HCT116 (cell line): Measurements from ENCODE around the gene COPA. TPM values are rescaled to one million over a fixed set of nuclear protein-coding genes. Genes with fewer than 3 reads are reported as not detected.

ENCODE experiments used
- ATAC-seq: fragments of 200-7000 bp; cut with Tn5 transposase; 2 replicates; pipeline ENCODE4 v1.9.1; 2020; ENCODE audit warnings: mild to moderate bottlenecking, moderate library complexity
- BruUV-seq: library from RNA; stranded (reverse); fragments of 400-500 nt; replicated peaks from 2 replicates; lab custom pipeline; 2021; lab: Mats Ljungman, UMichigan
- CTCF ChIA-PET: fragments of 300-600 bp; sonication (Branson Sonifier 250); formaldehyde crosslinking; loops from one replicate; lab custom pipeline; 2021; ENCODE audit warnings: antibody characterized with exemption; lab: Charles Lee
- POLR2A ChIA-PET: fragments of 300-600, 350-600 bp; sonication (Branson Sonifier 250); formaldehyde crosslinking; loops from one replicate; lab custom pipeline; 2021; ENCODE audit warnings: antibody characterized with exemption; lab: Charles Lee
- RAD21 ChIA-PET, 2 experiments: fragments of 300-600 bp; sonication (Branson Sonifier 250); formaldehyde crosslinking; loops; one replicate each; lab custom pipeline; 2023; ENCODE audit warnings: low total read pairs in 2 of 2; ENCODE audit not compliant: uncharacterized antibody in 2 of 2, unreplicated experiment in 2 of 2, low non-redundant PET in 1 of 2; lab: Charles Lee
- DNase-seq: peaks from one replicate; pipeline ENCODE4 v3.0.0-alpha.2; 2010; ENCODE audit warnings: low read depth, low spot score
- H2AFZ ChIP-seq: fragments of 200-600 bp; shearing (Covaris generic), sonication (generic); 2 replicates; pipeline ENCODE4 v1.6.1; 2017; ENCODE audit warnings: low read depth, mixed run types, mixed read lengths, antibody characterized with exemption, low read length; ENCODE audit not compliant: poor library complexity, severe bottlenecking
- H3K27ac ChIP-seq: 2 replicates; pipeline ENCODE4 v1.5.1; 2012; ENCODE audit warnings: low read depth, low read length
- H3K27me3 ChIP-seq: fragments of 200-600 bp; sonication (generic); 2 replicates; pipeline ENCODE4 v1.6.1; 2016; ENCODE audit warnings: mixed run types, low read length, mixed read lengths; ENCODE audit not compliant: insufficient read depth
- H3K36me3 ChIP-seq, 2 experiments: fragments of 200-500 bp in 1 of 2; fragments of 200-600 bp in 1 of 2; sonication (Bioruptor generic) in 1 of 2; sonication (generic) in 1 of 2; 2 replicates each; pipeline versions ENCODE4 v1.5.1 to v1.6.1; 2014 to 2016; ENCODE audit warnings: low read length in 2 of 2, inconsistent platforms in 1 of 2, mixed read lengths in 1 of 2, mixed run types in 1 of 2; ENCODE audit not compliant: insufficient read depth in 2 of 2, control insufficient read depth in 1 of 2
- H3K4me1 ChIP-seq, 2 experiments: fragments of 200-600 bp in 1 of 2; sonication (generic) in 1 of 2; 2 replicates each; pipeline versions ENCODE4 v1.5.1 to v1.6.1; 2012 to 2017; ENCODE audit warnings: low read length in 2 of 2, inconsistent platforms in 1 of 2, mild to moderate bottlenecking in 1 of 2, mixed read lengths in 1 of 2, mixed run types in 1 of 2, moderate library complexity in 1 of 2; ENCODE audit not compliant: insufficient read depth in 2 of 2, control insufficient read depth in 1 of 2
- H3K4me2 ChIP-seq: fragments of 200-600 bp; sonication (generic); 2 replicates; pipeline ENCODE4 v1.6.1; 2017; ENCODE audit warnings: mixed run types, low read length, mixed read lengths
- H3K4me3 ChIP-seq, 2 experiments: fragments of 200-600 bp in 1 of 2; sonication (generic) in 1 of 2; replicated peaks in 1 of 2; 2 replicates each; pipeline ENCODE4 v1.5.1; 2011 to 2016; ENCODE audit warnings: low read length in 2 of 2, control low read depth in 1 of 2, low read depth in 1 of 2, mild to moderate bottlenecking in 1 of 2, mixed read lengths in 1 of 2, mixed run types in 1 of 2
- H3K79me2 ChIP-seq: fragments of 200-600 bp; sonication (generic); 2 replicates; pipeline ENCODE4 v1.6.1; 2017; ENCODE audit warnings: mild to moderate bottlenecking, mixed run types, low read length, moderate library complexity, mixed read lengths; ENCODE audit not compliant: insufficient read depth
- H3K9ac ChIP-seq: fragments of 200-600 bp; sonication (generic); 2 replicates; pipeline ENCODE4 v1.6.1; 2016; ENCODE audit warnings: low read length, mixed read lengths
- H3K9me2 ChIP-seq: fragments of 200-600 bp; sonication (generic), shearing (Covaris generic); 2 replicates; pipeline ENCODE4 v1.6.1; 2017; ENCODE audit warnings: mixed run types, mild to moderate bottlenecking, moderate library complexity; ENCODE audit not compliant: insufficient read depth
- H3K9me3 ChIP-seq, 2 experiments: fragments of 200-500 bp in 1 of 2; fragments of 200-600 bp in 1 of 2; sonication (Bioruptor generic) in 1 of 2; sonication (generic) in 1 of 2; 2 replicates each; pipeline ENCODE4 v1.6.1; 2014 to 2017; ENCODE audit warnings: low read length in 2 of 2, mixed read lengths in 2 of 2, inconsistent platforms in 1 of 2, low read depth in 1 of 2, mild to moderate bottlenecking in 1 of 2, mixed run types in 1 of 2, moderate library complexity in 1 of 2; ENCODE audit not compliant: control insufficient read depth in 1 of 2, insufficient read depth in 1 of 2
- H4K20me1 ChIP-seq: fragments of 200-600 bp; sonication (generic), shearing (Covaris generic); 2 replicates; pipeline ENCODE4 v1.6.1; 2017; ENCODE audit warnings: mixed run types, mild to moderate bottlenecking, moderate library complexity; ENCODE audit not compliant: insufficient read depth
- CBX3 ChIP-seq: IDR thresholded peaks from 2 replicates; pipeline ENCODE4 v1.6.1; 2012; ENCODE audit warnings: low read depth
- CEBPB ChIP-seq: IDR thresholded peaks from 2 replicates; pipeline ENCODE4 v1.6.1; 2012; ENCODE audit warnings: low read depth
- CTCF ChIP-seq, 3 experiments: fragments of 200-600 bp in 1 of 3; sonication (generic) in 1 of 3; IDR thresholded peaks in 2 of 3; conservative IDR thresholded peaks in 1 of 3; 2 replicates each; pipeline ENCODE4 v1.5.1; 2012 to 2017; ENCODE audit warnings: low read depth in 2 of 3, low read length in 2 of 3, antibody characterized with exemption in 1 of 3, borderline replicate concordance in 1 of 3, control low read depth in 1 of 3, mild to moderate bottlenecking in 1 of 3, mixed read lengths in 1 of 3, mixed run types in 1 of 3, moderate library complexity in 1 of 3; ENCODE audit not compliant: insufficient read depth in 1 of 3
- EGR1 ChIP-seq: IDR thresholded peaks from 2 replicates; pipeline ENCODE4 v1.6.1; 2012; ENCODE audit warnings: low read depth
- EZH2phosphoT487 ChIP-seq: fragments of 200-600 bp; IDR thresholded peaks from 2 replicates; pipeline ENCODE4 v1.6.1; 2018; ENCODE audit warnings: antibody characterized with exemption, borderline replicate concordance
- FOSL1 ChIP-seq: IDR thresholded peaks from 2 replicates; pipeline ENCODE4 v1.6.1; 2012; ENCODE audit warnings: low read depth
- JUND ChIP-seq: IDR thresholded peaks from 2 replicates; pipeline ENCODE4 v1.6.1; 2012
- POLR2A ChIP-seq: IDR thresholded peaks from 2 replicates; pipeline ENCODE4 v1.7.0; 2011; ENCODE audit warnings: borderline replicate concordance; ENCODE audit not compliant: insufficient read depth, insufficient read length; ENCODE audit errors: extremely low read depth
- RAD21 ChIP-seq: IDR thresholded peaks from 2 replicates; pipeline ENCODE4 v1.6.1; 2012; ENCODE audit warnings: low read depth, mild to moderate bottlenecking
- REST ChIP-seq: IDR thresholded peaks from 2 replicates; pipeline ENCODE4 v1.6.1; 2012; ENCODE audit warnings: low read depth
- SP1 ChIP-seq: IDR thresholded peaks from 2 replicates; pipeline ENCODE4 v1.6.1; 2012; ENCODE audit warnings: low read depth
- SRF ChIP-seq: IDR thresholded peaks from 2 replicates; pipeline ENCODE4 v1.6.1; 2012; ENCODE audit warnings: low read depth
- TCF7L2 ChIP-seq: IDR thresholded peaks from 2 replicates; pipeline ENCODE4 v1.7.0; 2011; ENCODE audit warnings: borderline replicate concordance, inconsistent platforms; ENCODE audit not compliant: insufficient read depth, insufficient read length; ENCODE audit errors: extremely low read depth
- ZBTB33 ChIP-seq: IDR thresholded peaks from 2 replicates; pipeline ENCODE4 v1.6.1; 2011; ENCODE audit warnings: mild to moderate bottlenecking, low read length, moderate library complexity; ENCODE audit not compliant: insufficient replicate concordance; ENCODE audit errors: extremely low read depth
- ZFX ChIP-seq: fragments of 450-650 bp; IDR thresholded peaks from 2 replicates; pipeline ENCODE4 v1.6.1; 2017
- ZNF274 ChIP-seq: fragments of 200-500 bp; sonication (Bioruptor generic); IDR thresholded peaks from 2 replicates; pipeline ENCODE4 v1.6.1; 2014; ENCODE audit warnings: mild to moderate bottlenecking, low read depth, low read length, inconsistent platforms
- intact Hi-C: fragments of 100-400 bp; cut with micrococcal nuclease; formaldehyde crosslinking; loops from 2 replicates; pipeline ENCODE4 v1.10.0; 2022
- total RNA-seq: library from RNA; stranded (reverse); gene quantifications from one replicate; pipeline ENCODE4 v1.2.1, GENCODE V29; 2021; ENCODE audit not compliant: unreplicated experiment

Gene COPA
- total RNA-seq, 1 experiment from 2014 or later = 132 TPM

GRCh38 chr1:160362168-160362957, 19.3 kb upstream of the COPA start:
- ATAC-seq (no peak), DNase-seq (no peak)
- Histone ChIP-seq H2AFZ (no peak overlapping the region), H3K36me3 (no peaks in the 10 kb centered on the region; a peak in 1 of 4 replicates), H3K9ac (no peak overlapping the region), H3K9me3 (no peaks in the 10 kb centered on the region), H3K79me2 (no peaks in the 10 kb centered on the region), H4K20me1 (no peaks in the 10 kb centered on the region), H3K27me3 (no peaks in the 10 kb centered on the region), H3K9me2 (no peaks in the 10 kb centered on the region), H3K4me1 (no peaks in the 10 kb centered on the region), H3K4me3 (no peak overlapping the region), H3K27ac (no peak overlapping the region), H3K4me2 (no peak overlapping the region)
- RAD21 ChIA-PET = no interaction called here
- intact Hi-C loops = no loop called here
- no peak for TF ChIP-seq ZNF274
- no peak for TF ChIP-seq FOSL1
- no peak for TF ChIP-seq CEBPB
- no peak for TF ChIP-seq CBX3
- TF ChIP-seq REST = no peak
- TF ChIP-seq TCF7L2 = no peak
- no peak for TF ChIP-seq SP1
- no peak for TF ChIP-seq ZFX
- no peak for TF ChIP-seq POLR2A
- no peak for TF ChIP-seq ZBTB33
- TF ChIP-seq EZH2phosphoT487 = no peak
- TF ChIP-seq RAD21 = no peak
- TF ChIP-seq EGR1 = no peak
- no peak for TF ChIP-seq SRF
- no peak for TF ChIP-seq CTCF (IDR thresholded peaks at IDR 0.05 in 2 of 3, conservative IDR thresholded peaks at IDR 0.05 in 1 of 3; ENCODE audit: borderline replicate concordance in 1 of 3, insufficient read depth in 1 of 3, low read depth in 2 of 3, low read length in 2 of 3)
- TF ChIP-seq JUND = no peak
- BruUV-seq = no TSS peak
- POLR2A ChIA-PET = no interaction called here
- CTCF ChIA-PET = interaction anchor here (0.9 to 1.8 kb wide), 2 partner anchors 14 to 169 kb away, joined by 3 to 6 read pairs; no protein-coding TSS in a partner anchor
